ENCODE data around the gene PEMT. TPM values are rescaled to one million over a fixed set of nuclear protein-coding genes. Genes with fewer than 3 reads are reported as not detected.

PEMT gene
- total and polyA plus RNA-seq, 9 of the 15 experiments (the other 6 are each of a cell fraction or from before 2014, with no cell fraction given) = 1.4 to 36.4 (median 13.6) TPM

DNA sequence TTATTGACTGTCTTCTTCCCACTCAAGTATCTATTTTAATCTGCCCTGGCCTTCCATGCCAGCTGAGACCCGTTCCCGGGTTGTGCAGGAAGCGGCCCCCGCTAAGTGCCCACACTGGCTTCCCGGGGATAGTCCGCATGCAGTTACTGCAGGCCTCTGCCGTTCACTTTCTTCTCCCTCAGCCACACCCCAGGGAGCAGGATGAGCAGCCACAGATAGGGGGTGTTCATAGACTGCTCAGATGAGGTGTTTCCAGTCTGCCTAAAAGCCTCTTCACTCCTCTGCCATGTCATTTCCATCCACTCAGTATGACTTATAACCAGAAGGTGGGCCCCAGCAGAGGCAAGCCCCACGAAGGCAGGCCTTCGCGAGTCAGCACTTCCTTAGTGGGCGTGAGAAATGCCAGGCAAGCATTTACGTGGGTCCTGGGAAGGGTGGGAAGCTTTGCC, 107.0 kb downstream of the PEMT start:
- no TSS peak for BruUV-seq (replicated peaks)
- Histone ChIP-seq H3K9ac (ENCODE audit: insufficient read depth in 1 of 2, low read depth in 2 of 2, low read length in 2 of 2) (no peak overlapping the region), H4K20me1 (replicated peaks; ENCODE audit: control insufficient read depth, insufficient read depth, low read length) (no peaks in the 10 kb centered on the region; the same call in 1 of the 2 replicates), H3K4me3 (no peak overlapping the region), H3K4me2 (ENCODE audit: insufficient read depth, low read length) (no peak overlapping the region), H2AFZ (ENCODE audit: low read depth, low read length) (no peak overlapping the region), H3K36me3 (ENCODE audit: control insufficient read depth, insufficient read depth, low read length) (peaks cover 65% of the 10 kb centered on the region; the same call in 2 of the 3 replicates), H3K4me1 (replicated peaks in 1 of 2; ENCODE audit: control insufficient read depth in 2 of 2, insufficient read depth in 2 of 2, low read length in 2 of 2) (no peaks in the 10 kb centered on the region; a peak in 2 of 5 replicates), H3K27ac (ENCODE audit: extremely low read depth, low read depth, low read length) (no peak overlapping the region), H3K79me2 (ENCODE audit: control insufficient read depth, insufficient read depth, low read length) (peaks cover 67% of the 10 kb centered on the region), H3K9me1 (ENCODE audit: control insufficient read depth, insufficient read depth, low read length) (peaks cover 2% of the 10 kb centered on the region), H3K9me3 (replicated peaks; ENCODE audit: control insufficient read depth, insufficient read depth, low read depth, low read length) (no peaks in the 10 kb centered on the region), H3K27me3 (ENCODE audit: control insufficient read depth in 2 of 2, insufficient read depth in 2 of 2, low read length in 2 of 2) (no peaks in the 10 kb centered on the region)
- no peak for FAIRE-seq
- no peak for ATAC-seq
- ChIA-PET CTCF (ENCODE audit: low intra/inter-chr PET ratio) (no interaction called here), POLR2A (interaction anchor here (0.6 kb wide), 1 partner anchor 151 kb away, joined by 3 read pairs; no protein-coding TSS in a partner anchor)
- intact Hi-C loops (cut with micrococcal nuclease) (no loop called here), in situ Hi-C loops (cut with MboI) (no loop called here)
- WGBS (ENCODE audit: insufficient coverage, low coverage, missing lambda C conversion rate) = 80% methylated on average over 10 of the region's 12 CpGs
- TF ChIP-seq ZBTB43 (CRISPR knock-in tag; IDR thresholded peaks at IDR 0.05) = no peak
- TF ChIP-seq ZNF143 (CRISPR knock-in tag; IDR thresholded peaks at IDR 0.05) = no peak
- TF ChIP-seq CTBP1 (IDR thresholded peaks at IDR 0.05; ENCODE audit: borderline replicate concordance) = no peak
- TF ChIP-seq ZNF644 (tag; IDR thresholded peaks at IDR 0.05; ENCODE audit: low read depth) = no peak
- 0 out of 2 replicates have a peak, but pooled peaks have one; percentile 24 for TF ChIP-seq ZNF316 (IDR thresholded peaks at IDR 0.05)
- no peak for TF ChIP-seq HNRNPLL (IDR thresholded peaks at IDR 0.05; ENCODE audit: low read depth, low read length, poor library complexity, severe bottlenecking)
- no peak for TF ChIP-seq SREBF1 (IDR thresholded peaks at IDR 0.05; ENCODE audit: borderline replicate concordance, low read depth, low read length)
- no peak for DNase-seq (ENCODE audit: extremely low read depth in 1 of 4, low spot score in 3 of 4)

All from K562 (cell line).